Panc1 (cell line): ENCODE measurements around the gene PADI2. TPM values are rescaled to one million over a fixed set of nuclear protein-coding genes. Genes with fewer than 3 reads are reported as not detected.

Experiments used
- ATAC-seq: fragments of 200-7000 bp; cut with Tn5 transposase; 2 replicates; pipeline ENCODE4 v1.9.1; 2020; ENCODE audit warnings: mild to moderate bottlenecking, moderate library complexity
- BruUV-seq: library from RNA; stranded (reverse); fragments of 400-500 nt; replicated peaks from 2 replicates; lab custom pipeline; 2021; lab: Mats Ljungman, UMichigan
- CTCF ChIA-PET: fragments of 300-600 bp; sonication (Branson Sonifier 250); formaldehyde crosslinking; loops from one replicate; lab custom pipeline; 2022; ENCODE audit warnings: antibody characterized with exemption; lab: Charles Lee
- POLR2A ChIA-PET: fragments of 300-600 bp; sonication (Branson Sonifier 250); formaldehyde crosslinking; loops from one replicate; lab custom pipeline; 2022; ENCODE audit warnings: antibody characterized with exemption; lab: Charles Lee
- DNase-seq: peaks from one replicate; pipeline ENCODE4 v3.0.0-alpha.2; 2010; ENCODE audit warnings: low read depth, low spot score
- H3K27ac ChIP-seq: 2 replicates; pipeline ENCODE4 v1.5.1; 2011; ENCODE audit warnings: mild to moderate bottlenecking, low read length, inconsistent platforms
- H3K27me3 ChIP-seq: fragments of 200-500 bp; sonication (Bioruptor generic); 2 replicates; pipeline ENCODE4 v1.6.0; 2014; ENCODE audit warnings: low read length, inconsistent platforms; ENCODE audit not compliant: control insufficient read depth, insufficient read depth
- H3K36me3 ChIP-seq: fragments of 200-500 bp; sonication (Bioruptor generic); 2 replicates; pipeline ENCODE4 v1.5.1; 2014; ENCODE audit warnings: inconsistent platforms, mild to moderate bottlenecking, low read length, moderate library complexity; ENCODE audit not compliant: control insufficient read depth, insufficient read depth
- H3K4me1 ChIP-seq: 2 replicates; pipeline ENCODE4 v1.5.1; 2011; ENCODE audit warnings: inconsistent platforms, mild to moderate bottlenecking, low read length, moderate library complexity; ENCODE audit not compliant: control insufficient read depth, insufficient read depth
- H3K4me3 ChIP-seq, 2 experiments: 2 replicates each; pipeline ENCODE4 v1.5.1; 2011 to 2012; ENCODE audit warnings: low read depth in 2 of 2, low read length in 2 of 2, mild to moderate bottlenecking in 2 of 2, inconsistent platforms in 1 of 2, moderate library complexity in 1 of 2
- H3K9me3 ChIP-seq: fragments of 200-500 bp; sonication (Bioruptor generic); 2 replicates; pipeline ENCODE4 v1.5.1; 2014; ENCODE audit warnings: low read depth, mild to moderate bottlenecking, inconsistent platforms, low read length, moderate library complexity; ENCODE audit not compliant: control insufficient read depth, insufficient read depth
- CTCF ChIP-seq: fragments of 450-650 bp; IDR thresholded peaks from 2 replicates; pipeline ENCODE4 v1.5.1; 2017; ENCODE audit warnings: mild to moderate bottlenecking
- POLR2AphosphoS5 ChIP-seq: IDR thresholded peaks from 2 replicates; pipeline ENCODE4 v1.6.1; 2012; ENCODE audit warnings: mild to moderate bottlenecking, low read depth, low read length, moderate library complexity
- SIN3A ChIP-seq: IDR thresholded peaks from 2 replicates; pipeline ENCODE4 v1.6.1; 2012; ENCODE audit warnings: low read depth, mild to moderate bottlenecking, low read length, moderate library complexity, borderline replicate concordance; ENCODE audit not compliant: insufficient read depth
- TCF7L2 ChIP-seq: IDR thresholded peaks from 2 replicates; pipeline ENCODE4 v1.6.1; 2011; ENCODE audit warnings: mild to moderate bottlenecking, low read depth, low read length, inconsistent platforms
- in situ Hi-C: cut with HindIII; loops from 2 replicates; pipeline ENCODE4 v1.10.0; 2016; ENCODE audit warnings: low sequenced_read_pairs, low pct_unique_long_range_greater_than_20kb
- intact Hi-C: fragments of 100-400 bp; cut with micrococcal nuclease; formaldehyde crosslinking; loops from one replicate; pipeline ENCODE4 v1.10.0; 2022; ENCODE audit not compliant: unreplicated experiment
- total RNA-seq: library from RNA; stranded (reverse); gene quantifications from one replicate; pipeline ENCODE4 v1.2.1, GENCODE V29; 2021; ENCODE audit not compliant: unreplicated experiment
- TF ChIP-seq, protein P1 (sequence below), 2 experiments: IDR thresholded peaks; 2 replicates each; pipeline ENCODE4 v1.6.1; 2011 to 2012; ENCODE audit warnings: low read depth in 2 of 2, control low read depth in 1 of 2, low read length in 1 of 2, mild to moderate bottlenecking in 1 of 2, moderate library complexity in 1 of 2; ENCODE audit not compliant: insufficient read depth in 1 of 2

The PADI2 gene
- total RNA-seq, 1 experiment from 2014 or later = 507 TPM

DNA sequence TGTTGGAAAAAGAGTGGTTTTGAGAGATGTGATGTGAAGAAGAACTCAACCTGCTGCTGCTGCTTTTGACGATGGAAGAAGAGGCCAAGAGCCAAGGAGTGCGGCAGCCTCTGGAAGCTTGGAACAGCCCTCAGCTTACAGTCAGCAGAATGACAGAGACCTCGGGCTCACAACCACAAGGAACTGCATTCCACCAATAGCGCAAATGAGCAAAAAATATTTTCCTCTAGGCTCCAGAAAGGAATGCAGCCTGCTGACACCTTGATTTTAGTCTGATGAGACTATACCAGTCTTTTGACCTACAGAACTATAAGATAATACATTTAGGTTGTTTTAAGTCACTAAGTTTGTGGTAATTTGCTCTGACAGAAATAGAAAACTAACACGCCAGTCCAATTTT is 75.6 kb downstream of the PADI2 start:
- Histone ChIP-seq H3K27ac (no peak overlapping the region), H3K36me3 (peaks cover 12% of the 10 kb centered on the region), H3K4me1 (0 out of 2 replicates have a peak, but pooled peaks cover 5% of the 10 kb centered on the region), H3K9me3 (no peaks in the 10 kb centered on the region), H3K4me3 (no peak overlapping the region), H3K27me3 (no peaks in the 10 kb centered on the region)
- intact Hi-C loops = no loop called here
- ChIA-PET POLR2A (no interaction called here), CTCF (no interaction called here)
- ATAC-seq (no peak), DNase-seq (no peak)
- no TSS peak for BruUV-seq
- no peak for TF ChIP-seq TCF7L2
- in situ Hi-C loops = no loop called here

DNA sequence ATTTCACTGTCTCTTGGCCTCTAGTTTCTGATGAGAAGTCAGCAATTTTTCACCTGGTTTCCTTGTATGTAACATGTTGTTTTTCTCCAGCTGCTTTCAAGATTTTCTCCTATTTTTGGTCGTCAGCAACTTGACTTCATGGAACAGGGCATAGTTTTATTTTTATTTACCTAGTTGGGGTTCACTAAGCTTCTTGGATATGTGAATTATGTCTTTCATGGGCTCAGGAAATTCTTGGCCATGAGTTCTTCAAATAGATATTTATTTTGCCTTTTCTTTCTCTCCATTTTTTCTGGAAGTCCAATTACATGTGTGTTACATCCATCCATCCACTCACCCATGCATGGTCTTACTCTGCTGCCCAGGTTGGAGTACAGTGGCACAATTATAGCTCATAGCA is 79.1 kb downstream of the PADI2 start:
- TF ChIP-seq CTCF = no peak
- no peak for TF ChIP-seq SIN3A
- TF ChIP-seq, protein P1, sequence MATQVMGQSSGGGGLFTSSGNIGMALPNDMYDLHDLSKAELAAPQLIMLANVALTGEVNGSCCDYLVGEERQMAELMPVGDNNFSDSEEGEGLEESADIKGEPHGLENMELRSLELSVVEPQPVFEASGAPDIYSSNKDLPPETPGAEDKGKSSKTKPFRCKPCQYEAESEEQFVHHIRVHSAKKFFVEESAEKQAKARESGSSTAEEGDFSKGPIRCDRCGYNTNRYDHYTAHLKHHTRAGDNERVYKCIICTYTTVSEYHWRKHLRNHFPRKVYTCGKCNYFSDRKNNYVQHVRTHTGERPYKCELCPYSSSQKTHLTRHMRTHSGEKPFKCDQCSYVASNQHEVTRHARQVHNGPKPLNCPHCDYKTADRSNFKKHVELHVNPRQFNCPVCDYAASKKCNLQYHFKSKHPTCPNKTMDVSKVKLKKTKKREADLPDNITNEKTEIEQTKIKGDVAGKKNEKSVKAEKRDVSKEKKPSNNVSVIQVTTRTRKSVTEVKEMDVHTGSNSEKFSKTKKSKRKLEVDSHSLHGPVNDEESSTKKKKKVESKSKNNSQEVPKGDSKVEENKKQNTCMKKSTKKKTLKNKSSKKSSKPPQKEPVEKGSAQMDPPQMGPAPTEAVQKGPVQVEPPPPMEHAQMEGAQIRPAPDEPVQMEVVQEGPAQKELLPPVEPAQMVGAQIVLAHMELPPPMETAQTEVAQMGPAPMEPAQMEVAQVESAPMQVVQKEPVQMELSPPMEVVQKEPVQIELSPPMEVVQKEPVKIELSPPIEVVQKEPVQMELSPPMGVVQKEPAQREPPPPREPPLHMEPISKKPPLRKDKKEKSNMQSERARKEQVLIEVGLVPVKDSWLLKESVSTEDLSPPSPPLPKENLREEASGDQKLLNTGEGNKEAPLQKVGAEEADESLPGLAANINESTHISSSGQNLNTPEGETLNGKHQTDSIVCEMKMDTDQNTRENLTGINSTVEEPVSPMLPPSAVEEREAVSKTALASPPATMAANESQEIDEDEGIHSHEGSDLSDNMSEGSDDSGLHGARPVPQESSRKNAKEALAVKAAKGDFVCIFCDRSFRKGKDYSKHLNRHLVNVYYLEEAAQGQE (IDR thresholded peaks at IDR 0.05; ENCODE audit: insufficient read depth in 1 of 2, low read depth in 2 of 2, low read length in 1 of 2) = no peak
- no peak for TF ChIP-seq TCF7L2
- TF ChIP-seq POLR2AphosphoS5 = no peak
- POLR2A ChIA-PET = no interaction called here
- Histone ChIP-seq H3K27me3 (no peaks in the 10 kb centered on the region), H3K36me3 (peaks cover 14% of the 10 kb centered on the region), H3K4me1 (no peaks in the 10 kb centered on the region), H3K4me3 (no peak overlapping the region), H3K27ac (no peak overlapping the region), H3K9me3 (no peaks in the 10 kb centered on the region)
- no TSS peak for BruUV-seq
- intact Hi-C loops = no loop called here
- CTCF ChIA-PET = no interaction called here
- in situ Hi-C loops = no loop called here
- ATAC-seq = no peak
- DNase-seq = no peak

DNA sequence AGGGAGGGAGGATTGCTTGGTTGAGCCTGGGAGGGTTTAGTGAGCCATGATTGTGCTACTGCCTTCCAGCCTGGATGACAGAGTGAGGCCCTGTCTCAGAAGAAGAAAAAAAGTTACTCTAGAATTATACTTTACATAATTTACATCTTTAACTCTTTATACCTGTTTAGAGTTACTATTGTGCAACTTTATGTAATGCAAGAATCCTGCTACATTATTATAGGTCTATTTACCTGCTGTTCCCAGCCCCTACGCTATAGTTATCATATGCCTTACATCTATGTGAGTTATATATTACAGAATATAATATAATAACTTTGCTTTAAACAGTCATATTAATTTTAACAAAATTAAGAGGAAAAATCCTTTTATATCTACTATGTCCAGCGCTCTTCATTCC is 79.7 kb downstream of the PADI2 start:
- intact Hi-C loops = no loop called here
- no peak for ATAC-seq
- DNase-seq = no peak
- no peak for TF ChIP-seq SIN3A
- TF ChIP-seq, protein P1 (IDR thresholded peaks at IDR 0.05; ENCODE audit: insufficient read depth in 1 of 2, low read depth in 2 of 2, low read length in 1 of 2) = no peak
- TF ChIP-seq POLR2AphosphoS5 = no peak
- TF ChIP-seq CTCF = no peak
- no peak for TF ChIP-seq TCF7L2
- H3K27me3 ChIP-seq = no peaks in the 10 kb centered on the region
- BruUV-seq = no TSS peak
- in situ Hi-C loops = no loop called here
- peaks cover 11% of the 10 kb centered on the region for H3K36me3 ChIP-seq
- no peaks in the 10 kb centered on the region for H3K4me1 ChIP-seq
- no peaks in the 10 kb centered on the region for H3K9me3 ChIP-seq
- CTCF ChIA-PET = no interaction called here
- H3K4me3 ChIP-seq = no peak overlapping the region
- H3K27ac ChIP-seq = no peak overlapping the region
- POLR2A ChIA-PET = no interaction called here
